Measurements from ENCODE around the gene MAD2L1BP. TPM values are rescaled to one million over a fixed set of nuclear protein-coding genes. Genes with fewer than 3 reads are reported as not detected.

Gene MAD2L1BP
- total RNA-seq, 1 donor from 2014 or later: 40.5 TPM

- H3K36me3 Mint-ChIP-seq (ENCODE audit: low read depth): peaks cover 76% of the 10 kb centered on the region
- no peak overlapping the region for H3K4me3 Mint-ChIP-seq
- CTCF ChIA-PET: interaction anchor here (1.2 kb wide), 1 partner anchor 14 kb away, joined by 3 read pairs; no protein-coding TSS in a partner anchor
- TF ChIP-seq CTCF (IDR thresholded peaks at IDR 0.05): no peak
- DNase-seq (no peak), ATAC-seq (ENCODE audit: low read depth) (no peak)
- no peaks in the 10 kb centered on the region for H3K27me3 Mint-ChIP-seq
- POLR2A ChIA-PET: no interaction called here
- H3K9me3 Mint-ChIP-seq: no peaks in the 10 kb centered on the region
- H3K27ac Mint-ChIP-seq: no peak overlapping the region
- H3K4me1 Mint-ChIP-seq: peaks cover 7% of the 10 kb centered on the region
- intact Hi-C loops (cut with micrococcal nuclease): loop anchor here (10.0 kb wide), 1 partner anchor 377 kb away; the partner anchor contains the start of gene TTBK1
Observed at GRCh38 chr6:43621836-43622180, 13.8 kb upstream of the MAD2L1BP start.

- Mint-ChIP-seq H3K27ac (no peak overlapping the region), H3K4me3 (no peak overlapping the region), H3K36me3 (ENCODE audit: low read depth) (peaks cover 75% of the 10 kb centered on the region), H3K9me3 (no peaks in the 10 kb centered on the region), H3K27me3 (no peaks in the 10 kb centered on the region), H3K4me1 (peaks cover 14% of the 10 kb centered on the region)
- CTCF ChIA-PET: interaction anchor here (1.2 kb wide), 1 partner anchor 14 kb away, joined by 3 read pairs; no protein-coding TSS in a partner anchor
- DNase-seq (no peak), ATAC-seq (ENCODE audit: low read depth) (no peak)
- intact Hi-C loops (cut with micrococcal nuclease): loop anchor here (10.0 kb wide), 1 partner anchor 378 kb away; the partner anchor contains the start of gene TTBK1
- no peak for TF ChIP-seq CTCF (IDR thresholded peaks at IDR 0.05)
- POLR2A ChIA-PET: no interaction called here
Observed at GRCh38 chr6:43622541-43622940, 13.1 kb upstream of the MAD2L1BP start.

GRCh38 chr6:43623880-43624785, 11.5 kb upstream of the MAD2L1BP start:
- peaks cover 80% of the 10 kb centered on the region for H3K36me3 Mint-ChIP-seq (ENCODE audit: low read depth)
- DNase-seq: no peak

GRCh38 chr6:43624786-43625288, 10.8 kb upstream of the MAD2L1BP start:
- CTCF ChIA-PET: no interaction called here
- POLR2A ChIA-PET: no interaction called here
- Mint-ChIP-seq H3K4me3 (no peak overlapping the region), H3K36me3 (ENCODE audit: low read depth) (peaks cover 76% of the 10 kb centered on the region), H3K27me3 (no peaks in the 10 kb centered on the region), H3K27ac (no peak overlapping the region), H3K9me3 (no peaks in the 10 kb centered on the region), H3K4me1 (peaks cover 25% of the 10 kb centered on the region)
- ATAC-seq (ENCODE audit: low read depth) (no peak), DNase-seq (no peak)
- intact Hi-C loops (cut with micrococcal nuclease): loop anchor here (5.0 to 10.0 kb wide), 3 partner anchors 380 to 853 kb away; partner anchors contain the start of gene TTBK1
- no peak for TF ChIP-seq CTCF (IDR thresholded peaks at IDR 0.05)

More at GRCh38 chr6:43623880-43624785, 11.5 kb upstream of the MAD2L1BP start:
- ChIA-PET CTCF (no interaction called here), POLR2A (no interaction called here)
- intact Hi-C loops (cut with micrococcal nuclease): loop anchor here (10.0 kb wide), 1 partner anchor 379 kb away; the partner anchor contains the start of gene TTBK1
- H3K27me3 Mint-ChIP-seq: no peaks in the 10 kb centered on the region
- no peak for TF ChIP-seq CTCF (IDR thresholded peaks at IDR 0.05)
- H3K9me3 Mint-ChIP-seq: no peaks in the 10 kb centered on the region
- peaks cover 25% of the 10 kb centered on the region for H3K4me1 Mint-ChIP-seq
- no peak overlapping the region for H3K4me3 Mint-ChIP-seq
- no peak overlapping the region for H3K27ac Mint-ChIP-seq
- no peak for ATAC-seq (ENCODE audit: low read depth)

- ChIA-PET POLR2A (no interaction called here), CTCF (no interaction called here)
- no peak for ATAC-seq (ENCODE audit: low read depth)
- Mint-ChIP-seq H3K9me3 (no peaks in the 10 kb centered on the region), H3K4me1 (peaks cover 30% of the 10 kb centered on the region), H3K4me3 (no peak overlapping the region), H3K27ac (no peak overlapping the region), H3K36me3 (ENCODE audit: low read depth) (peaks cover 71% of the 10 kb centered on the region), H3K27me3 (no peaks in the 10 kb centered on the region)
- DNase-seq: no peak
- no peak for TF ChIP-seq CTCF (IDR thresholded peaks at IDR 0.05)
- intact Hi-C loops (cut with micrococcal nuclease): loop anchor here (5.0 to 10.0 kb wide), 3 partner anchors 381 to 853 kb away; partner anchors contain the start of gene TTBK1
Observed at GRCh38 chr6:43625393-43625992, 10.1 kb upstream of the MAD2L1BP start.

Data from activated B cell treated with CpG ODN at 0.5 μM for 24 hours (primary cell).